Large intestine (tissue), 3 donors: ENCODE measurements around the gene YPEL2. TPM values are rescaled to one million over a fixed set of nuclear protein-coding genes. Genes with fewer than 3 reads are reported as not detected.

ENCODE experiments used
- DNase-seq, 2 donors: peaks; one replicate each; pipeline versions ENCODE4 v3.0.0 to v3.0.0-alpha.2; 2013
- H3K27ac ChIP-seq: one replicate; pipeline ENCODE4 v1.5.1; 2013; ENCODE audit warnings: low read length
- H3K27me3 ChIP-seq: 2 replicates; pipeline ENCODE4 v1.6.1; 2013; ENCODE audit warnings: low read length; ENCODE audit not compliant: control insufficient read depth, insufficient read depth
- H3K36me3 ChIP-seq: 2 replicates; pipeline ENCODE4 v1.6.1; 2013; ENCODE audit warnings: low read length; ENCODE audit not compliant: control insufficient read depth, insufficient read depth
- H3K4me1 ChIP-seq: one replicate; pipeline ENCODE4 v1.6.1; 2013; ENCODE audit warnings: low read length; ENCODE audit not compliant: control insufficient read depth, insufficient read depth
- H3K4me3 ChIP-seq: one replicate; pipeline ENCODE4 v1.5.1; 2013; ENCODE audit warnings: low read length
- H3K9me3 ChIP-seq: one replicate; pipeline ENCODE4 v1.6.1; 2013; ENCODE audit warnings: mild to moderate bottlenecking, low read depth, low read length, moderate library complexity; ENCODE audit not compliant: control insufficient read depth
- WGBS: methylation state at CpG from one replicate; pipeline ENCODE4 v1.1.5; 2013; ENCODE audit warnings: low lambda C conversion rate; ENCODE audit not compliant: insufficient coverage; 5-methylcytosine and 5-hydroxymethylcytosine counted together
- polyA plus RNA-seq: library from polyadenylated mRNA; unstranded; fragments of 120-200 nt; gene quantifications from one replicate; pipeline ENCODE4 v1.2.1, GENCODE V29; 2013

Gene YPEL2
- polyA plus RNA-seq, 1 donor, result 15.3 TPM

GRCh38 chr17:59420901-59421300 lies 89.4 kb downstream of the YPEL2 start:
- no CpG with 5 or more reads among the region's 3 CpGs for WGBS
- no peak overlapping the region for H3K27ac ChIP-seq
- no peaks in the 10 kb centered on the region for H3K36me3 ChIP-seq
- no peak overlapping the region for H3K4me3 ChIP-seq
- H3K9me3 ChIP-seq, result no peaks in the 10 kb centered on the region
- no peaks in the 10 kb centered on the region for H3K27me3 ChIP-seq
- H3K4me1 ChIP-seq, result peaks cover 14% of the 10 kb centered on the region
- peak in 1 of 2 donors; percentile 62 for DNase-seq

- no peak overlapping the region for H3K4me3 ChIP-seq
- WGBS, result no CpG with 5 or more reads among the region's 6 CpGs
- no peak for DNase-seq
- H3K4me1 ChIP-seq, result peaks cover 14% of the 10 kb centered on the region
- no peaks in the 10 kb centered on the region for H3K36me3 ChIP-seq
- H3K9me3 ChIP-seq, result no peaks in the 10 kb centered on the region
- no peaks in the 10 kb centered on the region for H3K27me3 ChIP-seq
- H3K27ac ChIP-seq, result no peak overlapping the region
Measured at GRCh38 chr17:59421722-59422121, 90.3 kb downstream of the YPEL2 start.

- peak; percentile 40 to 83 for DNase-seq
- WGBS, result no CpG with 5 or more reads among the region's 9 CpGs
- peaks cover 14% of the 10 kb centered on the region for H3K4me1 ChIP-seq
- H3K36me3 ChIP-seq, result no peaks in the 10 kb centered on the region
- H3K27ac ChIP-seq, result peak overlapping the region; percentile 27
- H3K9me3 ChIP-seq, result no peaks in the 10 kb centered on the region
- H3K4me3 ChIP-seq, result no peak overlapping the region
- no peaks in the 10 kb centered on the region for H3K27me3 ChIP-seq
Measured at GRCh38 chr17:59423137-59423724, 91.8 kb downstream of the YPEL2 start.

DNA sequence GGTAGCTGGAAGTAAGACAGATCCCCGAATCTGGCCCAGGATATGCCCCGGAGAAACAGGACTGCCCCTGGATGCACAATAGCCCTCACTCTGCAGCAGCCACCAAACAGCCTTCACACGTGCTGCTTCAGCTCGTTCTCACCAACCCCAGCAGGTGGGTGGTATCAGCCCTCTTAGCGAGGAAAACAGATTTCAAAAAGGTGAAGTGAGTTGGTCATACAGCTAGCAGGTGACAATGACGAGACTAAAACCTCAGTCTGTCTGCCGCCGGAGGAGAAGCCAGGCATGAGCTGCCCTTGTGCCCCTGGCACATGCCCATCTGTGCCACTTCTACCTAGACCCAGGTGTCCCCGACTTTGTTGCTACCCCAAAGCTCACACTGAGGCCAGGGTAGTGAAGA lies 92.4 kb downstream of the YPEL2 start:
- peaks cover 11% of the 10 kb centered on the region for H3K4me1 ChIP-seq
- no peaks in the 10 kb centered on the region for H3K27me3 ChIP-seq
- H3K36me3 ChIP-seq, result no peaks in the 10 kb centered on the region
- no peak for DNase-seq
- H3K27ac ChIP-seq, result no peak overlapping the region
- no CpG with 5 or more reads among the region's 9 CpGs for WGBS
- no peaks in the 10 kb centered on the region for H3K9me3 ChIP-seq
- no peak overlapping the region for H3K4me3 ChIP-seq

GRCh38 chr17:59424331-59424730 lies 92.9 kb downstream of the YPEL2 start:
- no peaks in the 10 kb centered on the region for H3K9me3 ChIP-seq
- no peak overlapping the region for H3K27ac ChIP-seq
- DNase-seq, result no peak
- H3K4me3 ChIP-seq, result no peak overlapping the region
- no peaks in the 10 kb centered on the region for H3K27me3 ChIP-seq
- WGBS, result no CpG with 5 or more reads among the region's 4 CpGs
- peaks cover 13% of the 10 kb centered on the region for H3K4me1 ChIP-seq
- no peaks in the 10 kb centered on the region for H3K36me3 ChIP-seq

DNA sequence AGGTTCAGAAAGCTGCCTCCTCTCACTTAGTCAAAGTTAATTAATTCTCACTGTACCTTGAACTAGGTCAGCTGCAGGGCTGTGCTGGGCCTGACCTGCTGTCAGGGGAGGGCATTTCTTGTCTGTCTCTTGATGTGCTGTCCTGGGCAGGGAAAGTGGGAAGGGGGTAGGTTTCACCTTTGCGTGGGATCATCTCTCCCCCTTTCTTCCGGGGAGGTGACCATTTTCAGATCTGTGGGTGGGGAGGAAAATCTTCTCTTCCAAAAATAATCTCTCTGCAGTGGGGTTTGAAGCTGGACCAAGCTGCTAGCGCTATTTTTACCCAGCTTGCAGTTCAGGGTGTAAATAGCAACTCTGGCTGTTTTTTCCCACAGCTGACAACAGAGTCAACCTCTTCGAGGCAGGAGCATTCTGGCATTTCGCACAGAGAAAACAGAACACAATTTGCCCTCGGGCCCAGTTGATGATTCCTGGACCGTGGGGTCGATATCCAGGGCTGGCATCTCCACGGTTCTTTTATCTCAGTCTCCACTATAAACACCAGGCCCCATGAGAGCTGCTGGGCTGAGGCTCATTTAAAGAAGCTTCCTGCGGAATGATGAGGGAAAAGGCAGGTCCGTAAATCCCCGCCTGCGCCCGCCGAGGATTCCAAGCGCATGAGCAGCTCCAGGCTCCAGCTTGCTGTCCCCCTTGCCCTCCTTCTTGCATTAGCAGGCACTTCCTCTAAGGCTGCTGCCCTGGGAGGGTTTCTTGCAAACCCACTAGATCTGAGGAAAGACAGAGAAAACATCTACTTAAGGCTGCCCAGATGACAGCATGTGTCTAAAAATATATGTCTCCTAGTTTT lies 93.9 kb downstream of the YPEL2 start:
- no peaks in the 10 kb centered on the region for H3K9me3 ChIP-seq
- no peaks in the 10 kb centered on the region for H3K27me3 ChIP-seq
- peaks cover 18% of the 10 kb centered on the region for H3K4me1 ChIP-seq
- peak overlapping the region; percentile 48 for H3K27ac ChIP-seq
- no CpG with 5 or more reads among the region's 16 CpGs for WGBS
- no peaks in the 10 kb centered on the region for H3K36me3 ChIP-seq
- H3K4me3 ChIP-seq, result no peak overlapping the region
- DNase-seq, result no peak

- no peaks in the 10 kb centered on the region for H3K27me3 ChIP-seq
- no peaks in the 10 kb centered on the region for H3K36me3 ChIP-seq
- peak overlapping the region; percentile 48 for H3K27ac ChIP-seq
- peaks cover 20% of the 10 kb centered on the region for H3K4me1 ChIP-seq
- DNase-seq, result no peak
- no peaks in the 10 kb centered on the region for H3K9me3 ChIP-seq
- no peak overlapping the region for H3K4me3 ChIP-seq
- 100% methylated on average over 4 of the region's 9 CpGs for WGBS
Measured at GRCh38 chr17:59426031-59426430, 94.6 kb downstream of the YPEL2 start.

- H3K27ac ChIP-seq, result no peak overlapping the region
- H3K9me3 ChIP-seq, result no peaks in the 10 kb centered on the region
- H3K4me1 ChIP-seq, result peaks cover 20% of the 10 kb centered on the region
- H3K4me3 ChIP-seq, result no peak overlapping the region
- H3K27me3 ChIP-seq, result no peaks in the 10 kb centered on the region
- no CpG with 5 or more reads among the region's 5 CpGs for WGBS
- DNase-seq, result no peak
- no peaks in the 10 kb centered on the region for H3K36me3 ChIP-seq
Measured at GRCh38 chr17:59427425-59427921, 96.0 kb downstream of the YPEL2 start.

GRCh38 chr17:59427996-59428395 lies 96.5 kb downstream of the YPEL2 start:
- H3K9me3 ChIP-seq, result no peaks in the 10 kb centered on the region
- DNase-seq, result no peak
- peak overlapping the region; percentile 19 for H3K27ac ChIP-seq
- H3K36me3 ChIP-seq, result no peaks in the 10 kb centered on the region
- peaks cover 16% of the 10 kb centered on the region for H3K4me1 ChIP-seq
- no CpG with 5 or more reads among the region's 9 CpGs for WGBS
- H3K4me3 ChIP-seq, result no peak overlapping the region
- no peaks in the 10 kb centered on the region for H3K27me3 ChIP-seq

DNA sequence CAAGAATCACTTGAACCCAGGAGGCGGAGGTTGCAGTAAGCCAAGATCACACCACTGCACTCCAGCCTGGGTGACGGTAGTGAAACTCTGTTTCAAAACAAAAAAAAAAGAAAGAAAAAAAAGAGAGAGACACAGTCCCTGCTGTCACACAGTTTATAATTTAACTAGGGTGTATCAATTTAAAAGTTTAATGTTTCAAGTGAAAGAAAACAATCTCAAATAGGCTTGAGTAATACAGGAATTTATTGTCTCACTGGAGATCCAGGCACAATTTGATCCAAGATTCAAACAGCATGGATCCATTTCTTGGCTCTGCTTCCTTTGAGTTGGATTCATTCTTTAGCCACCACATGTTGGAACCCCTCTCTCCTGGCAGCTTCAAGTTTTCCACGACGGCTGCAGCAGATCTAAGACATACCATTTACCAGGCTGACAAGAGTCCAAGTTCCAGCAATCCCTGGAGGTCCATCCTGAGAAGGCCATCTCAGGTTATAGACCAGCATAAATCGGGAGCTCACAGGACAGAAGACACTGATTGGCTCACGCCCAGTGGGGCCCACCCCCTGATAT lies 97.5 kb downstream of the YPEL2 start:
- Histone ChIP-seq H3K27ac (no peak overlapping the region), H3K9me3 (no peaks in the 10 kb centered on the region), H3K36me3 (no peaks in the 10 kb centered on the region), H3K4me3 (no peak overlapping the region), H3K4me1 (peaks cover 10% of the 10 kb centered on the region), H3K27me3 (no peaks in the 10 kb centered on the region)
- 13% methylated on average over 1 of the region's 6 CpGs for WGBS
- DNase-seq, result no peak
